H1 (cell line): Measurements from ENCODE around the gene HLA-F. TPM values are rescaled to one million over a fixed set of nuclear protein-coding genes. Genes with fewer than 3 reads are reported as not detected.

Experiments used
- CTCF ChIA-PET: fragments of 300-600 bp; sonication (Branson Sonifier 250); formaldehyde crosslinking; loops from one replicate; lab custom pipeline; 2021; ENCODE audit not compliant: partially characterized antibody; lab: Charles Lee
- POLR2A ChIA-PET: fragments of 300-600 bp; sonication (Branson Sonifier 250); formaldehyde crosslinking; loops from one replicate; lab custom pipeline; 2021; ENCODE audit warnings: inconsistent platforms; ENCODE audit not compliant: partially characterized antibody; lab: Charles Lee
- DNase-seq, 2 experiments: peaks; one replicate each; pipeline versions ENCODE4 v3.0.0 to v3.0.0-alpha.2; 2010 to 2022; ENCODE audit warnings: low spot score in 2 of 2, low read depth in 1 of 2, mixed read lengths in 1 of 2
- FAIRE-seq: peaks from 2 replicates; lab custom pipeline; 2011; peaks lifted over from hg19 to GRCh38; lab: Jason Lieb, UNC
- H2AFZ ChIP-seq: 2 replicates; pipeline ENCODE4 v1.8.1; 2012; ENCODE audit warnings: low read length, inconsistent platforms
- H2AK5ac ChIP-seq: 2 replicates; pipeline ENCODE4 v1.6.1; 2013; ENCODE audit warnings: low read depth, low read length
- H2BK120ac ChIP-seq: replicated peaks from 2 replicates; pipeline ENCODE3; 2013; ENCODE audit warnings: low read depth, low read length, inconsistent platforms
- H2BK12ac ChIP-seq: 2 replicates; pipeline ENCODE4 v1.6.1; 2013; ENCODE audit warnings: low read depth, low read length
- H2BK15ac ChIP-seq: 2 replicates; pipeline ENCODE4 v1.6.1; 2013; ENCODE audit warnings: low read length
- H2BK20ac ChIP-seq: 2 replicates; pipeline ENCODE4 v1.6.1; 2013; ENCODE audit warnings: low read length
- H2BK5ac ChIP-seq: 2 replicates; pipeline ENCODE4 v1.6.1; 2013; ENCODE audit warnings: low read depth, low read length
- H3K14ac ChIP-seq: 2 replicates; pipeline ENCODE4 v1.6.1; 2013; ENCODE audit warnings: inconsistent platforms; ENCODE audit not compliant: insufficient read length
- H3K18ac ChIP-seq: 2 replicates; pipeline ENCODE4 v1.6.1; 2013; ENCODE audit warnings: low read length; ENCODE audit errors: extremely low read depth
- H3K23ac ChIP-seq: 2 replicates; pipeline ENCODE4 v1.6.1; 2013; ENCODE audit warnings: inconsistent platforms; ENCODE audit not compliant: insufficient read length
- H3K23me2 ChIP-seq: 2 replicates; pipeline ENCODE4 v1.6.1; 2013; ENCODE audit warnings: low read depth, low read length
- H3K27ac ChIP-seq: 2 replicates; pipeline ENCODE4 v1.6.1; 2011; ENCODE audit warnings: low read depth, low read length, inconsistent platforms
- H3K27me3 ChIP-seq, 4 experiments: replicated peaks in 1 of 4; 1 replicate in 1 of 4; 2 replicates in 3 of 4; pipeline versions ENCODE4 v1.6.1 to v1.8.1; 2011 to 2013; ENCODE audit warnings: low read length in 3 of 4, mild to moderate bottlenecking in 3 of 4, inconsistent platforms in 2 of 4, mixed read lengths in 2 of 4, moderate library complexity in 1 of 4; ENCODE audit not compliant: control insufficient read depth in 3 of 4, insufficient read depth in 3 of 4; ENCODE audit errors: extremely low read depth in 1 of 4
- H3K36me3 ChIP-seq, 4 experiments: 2 replicates each; pipeline versions ENCODE4 v1.6.1 to v1.8.1; 2011 to 2013; ENCODE audit warnings: mild to moderate bottlenecking in 4 of 4, low read length in 3 of 4, moderate library complexity in 2 of 4, control low read depth in 1 of 4, inconsistent platforms in 1 of 4; ENCODE audit not compliant: insufficient read depth in 4 of 4, control insufficient read depth in 2 of 4
- H3K4ac ChIP-seq: replicated peaks from 2 replicates; pipeline ENCODE3; 2013; ENCODE audit warnings: low read length, low read depth, mixed read lengths, inconsistent platforms; ENCODE audit not compliant: insufficient read length
- H3K4me1 ChIP-seq, 4 experiments: replicated peaks in 1 of 4; 1 replicate in 1 of 4; 2 replicates in 3 of 4; pipeline versions ENCODE4 v1.6.1 to v1.8.1; 2011 to 2013; ENCODE audit warnings: low read length in 3 of 4, inconsistent platforms in 2 of 4, mixed read lengths in 1 of 4; ENCODE audit not compliant: insufficient read depth in 4 of 4, control insufficient read depth in 3 of 4
- H3K4me2 ChIP-seq, 2 experiments: 2 replicates each; pipeline versions ENCODE4 v1.6.1 to v1.8.1; 2011 to 2013; ENCODE audit warnings: low read depth in 2 of 2, low read length in 2 of 2, control low read depth in 1 of 2, inconsistent platforms in 1 of 2, mild to moderate bottlenecking in 1 of 2; ENCODE audit not compliant: insufficient read depth in 1 of 2
- H3K4me3 ChIP-seq, 4 experiments: fragments of 200-600, 300-600 bp in 1 of 4; sonication (generic), shearing (Covaris generic), sonication (Bioruptor Twin) in 1 of 4; 2 replicates each; pipeline versions ENCODE4 v1.5.1 to v1.8.1; 2011 to 2016; ENCODE audit warnings: low read length in 4 of 4, low read depth in 3 of 4, control low read depth in 2 of 4, inconsistent platforms in 2 of 4, mild to moderate bottlenecking in 2 of 4, mixed read lengths in 1 of 4, moderate library complexity in 1 of 4; ENCODE audit not compliant: insufficient read depth in 2 of 4; ENCODE audit errors: extremely low read depth in 1 of 4
- H3K56ac ChIP-seq: replicated peaks from 2 replicates; pipeline ENCODE3; 2013; ENCODE audit warnings: low read depth, mild to moderate bottlenecking, mixed read lengths, low read length, inconsistent platforms; ENCODE audit not compliant: insufficient read length
- H3K79me1 ChIP-seq: 2 replicates; pipeline ENCODE4 v1.6.1; 2013; ENCODE audit warnings: low read depth, low read length, control low read depth
- H3K79me2 ChIP-seq, 2 experiments: 2 replicates each; pipeline versions ENCODE4 v1.6.1 to v1.8.1; 2012 to 2013; ENCODE audit warnings: low read length in 2 of 2, mild to moderate bottlenecking in 2 of 2, inconsistent platforms in 1 of 2; ENCODE audit not compliant: insufficient read depth in 2 of 2, control insufficient read depth in 1 of 2
- H3K9ac ChIP-seq, 4 experiments: replicated peaks in 1 of 4; 1 replicate in 1 of 4; 2 replicates in 3 of 4; pipeline versions ENCODE4 v1.6.1 to v1.8.1; 2011 to 2013; ENCODE audit warnings: low read depth in 3 of 4, low read length in 3 of 4, control low read depth in 2 of 4, mild to moderate bottlenecking in 2 of 4, moderate library complexity in 2 of 4, inconsistent platforms in 1 of 4; ENCODE audit errors: extremely low read depth in 1 of 4
- H3K9me3 ChIP-seq, 2 experiments: 2 replicates each; pipeline versions ENCODE4 v1.6.1 to v1.8.1; 2012 to 2013; ENCODE audit warnings: mild to moderate bottlenecking in 2 of 2, moderate library complexity in 2 of 2, control low read depth in 1 of 2, inconsistent platforms in 1 of 2, low read depth in 1 of 2, low read length in 1 of 2, mixed read lengths in 1 of 2; ENCODE audit not compliant: insufficient read depth in 2 of 2
- H4K20me1 ChIP-seq, 2 experiments: replicated peaks in 1 of 2; 2 replicates each; pipeline versions ENCODE3 to v1.8.1; 2011 to 2013; ENCODE audit warnings: inconsistent platforms in 2 of 2, low read length in 2 of 2, mild to moderate bottlenecking in 1 of 2; ENCODE audit not compliant: insufficient read depth in 2 of 2, control insufficient read depth in 1 of 2
- H4K5ac ChIP-seq: 2 replicates; pipeline ENCODE4 v1.6.1; 2013; ENCODE audit warnings: low read length, low read depth, mixed read lengths, inconsistent platforms; ENCODE audit not compliant: insufficient read length
- H4K8ac ChIP-seq: 2 replicates; pipeline ENCODE4 v1.8.0; 2013; ENCODE audit warnings: mild to moderate bottlenecking, moderate library complexity, low read length, inconsistent platforms; ENCODE audit not compliant: insufficient read depth; ENCODE audit errors: extremely low read depth
- H4K91ac ChIP-seq: replicated peaks from 2 replicates; pipeline ENCODE3; 2013; ENCODE audit warnings: low read length, mixed read lengths, inconsistent platforms; ENCODE audit not compliant: insufficient read length
- CBX5 ChIP-seq: fragments of 300-800, 300-1000 bp; sonication (generic); IDR thresholded peaks from 2 replicates; pipeline ENCODE4 v1.7.1; 2016; ENCODE audit warnings: antibody characterized with exemption, low read length, low read depth
- CEBPB ChIP-seq: IDR thresholded peaks from 2 replicates; pipeline ENCODE4 v1.6.1; 2012; ENCODE audit warnings: low read depth, low read length
- EZH2 ChIP-seq: fragments of 200-600 bp; sonication (generic); IDR thresholded peaks from 2 replicates; pipeline ENCODE4 v1.7.1; 2012; ENCODE audit warnings: low read depth, mild to moderate bottlenecking, moderate library complexity, low read length, inconsistent platforms; ENCODE audit not compliant: severe bottlenecking
- GTF2F1 ChIP-seq: IDR thresholded peaks from 2 replicates; pipeline ENCODE4 v1.6.1; 2012; ENCODE audit warnings: low read depth, low read length, improper control_type of control experiment, borderline replicate concordance
- HDAC2 ChIP-seq, 2 experiments: fragments of 300-600 bp in 1 of 2; sonication (generic) in 1 of 2; IDR thresholded peaks; 2 replicates each; pipeline ENCODE4 v1.6.1; 2011 to 2012; ENCODE audit warnings: low read depth in 2 of 2, low read length in 2 of 2, mild to moderate bottlenecking in 2 of 2, moderate library complexity in 2 of 2, borderline replicate concordance in 1 of 2, inconsistent platforms in 1 of 2
- KDM1A ChIP-seq: fragments of 200-600, 300-600 bp; sonication (generic); IDR thresholded peaks from 2 replicates; pipeline ENCODE4 v1.7.1; 2016; ENCODE audit warnings: mild to moderate bottlenecking, low read length, borderline replicate concordance
- KDM5A ChIP-seq: fragments of 200-600 bp; IDR thresholded peaks from 2 replicates; pipeline ENCODE4 v1.7.1; 2012; ENCODE audit warnings: mild to moderate bottlenecking, low read length, inconsistent platforms, mixed read lengths
- RNF2 ChIP-seq: fragments of 200-900, 300-1000 bp; sonication (generic); IDR thresholded peaks from 2 replicates; pipeline ENCODE4 v1.7.1; 2016; ENCODE audit warnings: borderline replicate concordance, low read depth, mild to moderate bottlenecking, antibody characterized with exemption, low read length; ENCODE audit not compliant: poor library complexity, severe bottlenecking; ENCODE audit errors: missing control alignments
- SP1 ChIP-seq: IDR thresholded peaks from 2 replicates; pipeline ENCODE4 v1.6.1; 2011; ENCODE audit warnings: low read depth, low read length
- SP4 ChIP-seq: IDR thresholded peaks from 2 replicates; pipeline ENCODE4 v1.6.1; 2012; ENCODE audit warnings: low read length, inconsistent platforms
- WGBS, 2 experiments: shearing (Covaris generic) in 1 of 2; methylation state at CpG; one replicate each; pipeline versions ENCODE4 v1.1.6 to v1.1.7; 2013 to 2015; ENCODE audit warnings: low lambda C conversion rate in 2 of 2, mixed read lengths in 2 of 2, inconsistent platforms in 1 of 2, low coverage in 1 of 2, missing lambda C conversion rate in 1 of 2; ENCODE audit not compliant: insufficient replicate concordance in 2 of 2, insufficient coverage in 1 of 2, insufficient read length in 1 of 2; ENCODE audit errors: extremely low coverage in 1 of 2, missing lambda C conversion rate in 1 of 2; 5-methylcytosine and 5-hydroxymethylcytosine counted together
- polyA plus RNA-seq, 7 experiments: library from polyadenylated mRNA; depleted of rRNA in 3 of 7; stranded (reverse) in 5 of 7; unstranded in 2 of 7; fragments of >200 nt in 5 of 7; fragments of 200-250 nt in 2 of 7; gene quantifications; 1 replicate in 5 of 7; 2 replicates in 1 of 7; 4 replicates in 1 of 7; pipeline versions ENCODE4 v1.2.1 to v1.2.3, GENCODE V29; 2011 to 2013; ENCODE audit warnings: missing spikeins in 2 of 7, mixed read lengths in 2 of 7
- total RNA-seq: library from RNA; stranded (reverse); fragmentation: NEBNext Ultra II Directional; extraction: Animal tissue kit (Norgen Biotek cat#: 25700); gene quantifications from 2 replicates; pipeline ENCODE4 v1.2.1, GENCODE V29; 2021

The HLA-F gene
- total and polyA plus RNA-seq, 2 of the 8 experiments (the other 6 are each of a cell fraction or from before 2014, with no cell fraction given) = 9.6 to 11.7 TPM

DNA sequence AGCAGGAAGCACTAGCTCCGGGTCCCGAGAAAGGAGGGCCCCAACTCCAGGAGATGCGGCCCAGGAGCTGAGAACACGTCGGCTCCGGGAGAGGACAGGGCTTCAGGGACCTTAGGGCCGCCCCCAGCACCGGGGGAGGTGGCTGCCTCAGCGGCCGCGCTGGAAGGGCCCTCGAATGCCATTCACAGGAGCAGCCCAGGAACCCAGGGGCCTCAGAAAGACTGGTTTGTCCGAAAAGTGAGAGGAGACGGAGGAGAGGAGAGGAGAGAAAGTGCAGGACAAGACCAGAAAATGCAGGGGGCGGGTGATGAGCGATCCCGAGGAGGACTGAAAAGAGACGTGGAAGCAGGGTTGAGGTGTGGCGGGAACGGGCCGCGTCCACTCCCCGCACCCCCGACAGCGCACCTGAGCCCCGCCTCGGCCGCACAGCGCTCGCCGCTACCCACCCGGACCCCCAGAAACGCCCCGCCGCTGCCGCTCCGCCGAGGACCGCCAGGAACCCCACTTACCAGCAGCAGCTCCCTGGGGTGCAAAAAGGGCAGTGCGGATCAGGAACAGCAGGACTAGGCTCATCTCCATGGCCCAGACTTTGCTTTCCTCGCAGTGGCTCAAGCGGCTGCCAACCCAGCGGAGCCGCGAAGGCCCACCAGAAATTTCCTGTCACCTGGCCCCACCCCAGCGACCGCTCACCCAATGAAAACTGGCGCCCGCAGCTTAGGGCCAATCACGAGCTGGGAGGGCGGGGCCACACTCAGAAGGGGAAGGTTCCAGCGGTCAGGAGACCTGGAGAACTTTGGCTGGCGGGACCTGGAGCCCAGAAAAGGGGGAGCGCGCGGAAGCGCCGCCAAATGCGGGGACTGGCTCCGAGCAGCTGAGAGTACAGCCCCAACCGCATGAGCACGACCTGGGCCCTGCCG, 25.4 kb downstream of the HLA-F start:
- no peak overlapping the region for H2AK5ac ChIP-seq
- H3K79me1 ChIP-seq = peaks cover 4% of the 10 kb centered on the region; the same call in 1 of the 2 replicates
- no peak overlapping the region for H2BK15ac ChIP-seq
- H4K20me1 ChIP-seq = peaks cover 0 to 6% of the 10 kb centered on the region in 2 experiments
- peaks cover 11 to 52% (median 43%) of the 10 kb centered on the region in 4 experiments for H3K27me3 ChIP-seq
- peak overlapping the region; percentile 45 to 76 (median 64) for H3K4me3 ChIP-seq
- H3K36me3 ChIP-seq = no peaks in the 10 kb centered on the region
- H2BK12ac ChIP-seq = no peak overlapping the region
- no peak overlapping the region for H3K56ac ChIP-seq
- H3K79me2 ChIP-seq = no peaks in the 10 kb centered on the region
- H3K23me2 ChIP-seq = peaks cover 21% of the 10 kb centered on the region
- H2AFZ ChIP-seq = peak overlapping the region; percentile 5; the same call in 1 of the 2 replicates
- H4K8ac ChIP-seq = peak overlapping the region; percentile 40; the same call in 1 of the 2 replicates
- peak overlapping the region in 1 of 4 experiments; percentile 57; a peak in 2 of 7 replicates for H3K9ac ChIP-seq
- DNase-seq (peak in 1 of 2 experiments; percentile 91), FAIRE-seq (no peak)
- no peak overlapping the region for H2BK20ac ChIP-seq
- 2% methylated on average over 40 of the region's 63 CpGs; no CpG with 5 or more reads in 1 of the 2 experiments for WGBS, 2 experiments
- H3K4ac ChIP-seq = no peak overlapping the region
- CTCF ChIA-PET = interaction anchor here (0.6 to 8.6 kb wide), 11 partner anchors 9 to 271 kb away, joined by 3 to 88 read pairs (median 8); no protein-coding TSS in a partner anchor
- H3K4me1 ChIP-seq = peaks cover 0 to 15% (median 5%) of the 10 kb centered on the region in 4 experiments; a peak in 4 of 7 replicates
- no peak overlapping the region for H2BK120ac ChIP-seq
- no peak overlapping the region for H4K5ac ChIP-seq
- no peaks in the 10 kb centered on the region for H3K9me3 ChIP-seq
- H3K18ac ChIP-seq = no peak overlapping the region; the same call in 1 of the 2 replicates
- peak overlapping the region; percentile 51 to 74 for H3K4me2 ChIP-seq
- no peak overlapping the region for H3K23ac ChIP-seq
- H3K14ac ChIP-seq = no peak overlapping the region
- peak overlapping the region; percentile 24; the same call in 1 of the 2 replicates for H2BK5ac ChIP-seq
- POLR2A ChIA-PET = interaction anchor here (0.7 to 3.5 kb wide), 8 partner anchors 9 to 311 kb away, joined by 3 to 15 read pairs (median 4); no protein-coding TSS in a partner anchor
- no peak overlapping the region for H3K27ac ChIP-seq
- no peak overlapping the region for H4K91ac ChIP-seq
- TF ChIP-seq HDAC2 (IDR thresholded peaks at IDR 0.05; ENCODE audit: borderline replicate concordance in 1 of 2, low read depth in 2 of 2, low read length in 2 of 2) (peak in 1 of 2 experiments; percentile 46; a peak in 1 of 4 replicates), EZH2 (peak; percentile 57), SP1 (peak; percentile 86), KDM5A (no peak), CBX5 (no peak), KDM1A (no peak), RNF2 (no peak), SP4 (0 out of 2 replicates have a peak, but pooled peaks have one; percentile 65), GTF2F1 (no peak), CEBPB (no peak)
